Measurements from ENCODE around the gene NUP153.

DNA sequence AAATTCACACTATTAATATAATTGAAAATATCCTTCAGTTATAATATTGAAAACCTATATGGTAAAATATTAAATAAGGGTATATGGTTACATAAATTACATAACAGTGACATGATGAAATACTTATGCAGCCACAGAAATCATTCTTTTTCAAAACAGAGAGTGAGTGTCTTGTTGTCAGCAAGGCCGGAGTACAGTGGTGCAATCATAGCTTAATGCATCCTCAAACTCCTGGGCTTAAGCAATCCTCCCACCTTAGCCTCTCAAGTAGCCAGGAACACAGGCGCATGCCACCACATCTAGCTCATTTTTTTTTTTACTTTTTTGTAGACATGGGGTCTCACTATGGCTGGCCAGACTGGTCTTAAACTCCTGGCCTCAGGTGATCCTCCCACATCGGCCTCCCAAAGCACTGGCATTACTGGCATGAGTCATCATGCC, 66.2 kb downstream of the NUP153 start:
- TF ChIP-seq, protein P1, sequence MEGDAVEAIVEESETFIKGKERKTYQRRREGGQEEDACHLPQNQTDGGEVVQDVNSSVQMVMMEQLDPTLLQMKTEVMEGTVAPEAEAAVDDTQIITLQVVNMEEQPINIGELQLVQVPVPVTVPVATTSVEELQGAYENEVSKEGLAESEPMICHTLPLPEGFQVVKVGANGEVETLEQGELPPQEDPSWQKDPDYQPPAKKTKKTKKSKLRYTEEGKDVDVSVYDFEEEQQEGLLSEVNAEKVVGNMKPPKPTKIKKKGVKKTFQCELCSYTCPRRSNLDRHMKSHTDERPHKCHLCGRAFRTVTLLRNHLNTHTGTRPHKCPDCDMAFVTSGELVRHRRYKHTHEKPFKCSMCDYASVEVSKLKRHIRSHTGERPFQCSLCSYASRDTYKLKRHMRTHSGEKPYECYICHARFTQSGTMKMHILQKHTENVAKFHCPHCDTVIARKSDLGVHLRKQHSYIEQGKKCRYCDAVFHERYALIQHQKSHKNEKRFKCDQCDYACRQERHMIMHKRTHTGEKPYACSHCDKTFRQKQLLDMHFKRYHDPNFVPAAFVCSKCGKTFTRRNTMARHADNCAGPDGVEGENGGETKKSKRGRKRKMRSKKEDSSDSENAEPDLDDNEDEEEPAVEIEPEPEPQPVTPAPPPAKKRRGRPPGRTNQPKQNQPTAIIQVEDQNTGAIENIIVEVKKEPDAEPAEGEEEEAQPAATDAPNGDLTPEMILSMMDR (IDR thresholded peaks at IDR 0.05), result no peak
- TF ChIP-seq POLR2A (IDR thresholded peaks at IDR 0.05), result no peak

All from thyroid gland (tissue), 4 donors.